Brain microvascular endothelial cell (primary cell): Measurements from ENCODE around the gene BTG4.
A peak's percentile ranks its signal among the peaks of the same experiment; 100 is the strongest.

Experiments used
- DNase-seq: peaks from one replicate; pipeline ENCODE4 v3.0.0-alpha.2; 2020
- H3K27ac ChIP-seq: fragments of 250-450 bp; sonication (Bioruptor Pico); 2 replicates; pipeline ENCODE4 v1.5.1; 2020; ENCODE audit warnings: mild to moderate bottlenecking, moderate library complexity
- H3K27me3 ChIP-seq: fragments of 250-450 bp; sonication (Bioruptor Pico); replicated peaks from 2 replicates; pipeline ENCODE4 v1.5.1; 2020; ENCODE audit warnings: mild to moderate bottlenecking
- H3K36me3 ChIP-seq: fragments of 250-450 bp; sonication (Bioruptor Pico); replicated peaks from 2 replicates; pipeline ENCODE4 v1.5.1; 2020; ENCODE audit warnings: mild to moderate bottlenecking
- H3K4me3 ChIP-seq: 2 replicates; pipeline ENCODE4 v1.5.1; 2011; ENCODE audit warnings: low read depth, mild to moderate bottlenecking, control low read depth, low read length, moderate library complexity
- CTCF ChIP-seq: IDR thresholded peaks from 2 replicates; pipeline ENCODE4 v1.5.1; 2011; ENCODE audit warnings: low read depth, mild to moderate bottlenecking, moderate library complexity, low read length, control low read depth, inconsistent platforms; ENCODE audit errors: missing control alignments
- in situ Hi-C: cut with HindIII; loops from 2 replicates; pipeline ENCODE4 v1.10.0; 2017; ENCODE audit warnings: low sequenced_read_pairs, low pct_ligation_motif_present

The BTG4 gene

DNA sequence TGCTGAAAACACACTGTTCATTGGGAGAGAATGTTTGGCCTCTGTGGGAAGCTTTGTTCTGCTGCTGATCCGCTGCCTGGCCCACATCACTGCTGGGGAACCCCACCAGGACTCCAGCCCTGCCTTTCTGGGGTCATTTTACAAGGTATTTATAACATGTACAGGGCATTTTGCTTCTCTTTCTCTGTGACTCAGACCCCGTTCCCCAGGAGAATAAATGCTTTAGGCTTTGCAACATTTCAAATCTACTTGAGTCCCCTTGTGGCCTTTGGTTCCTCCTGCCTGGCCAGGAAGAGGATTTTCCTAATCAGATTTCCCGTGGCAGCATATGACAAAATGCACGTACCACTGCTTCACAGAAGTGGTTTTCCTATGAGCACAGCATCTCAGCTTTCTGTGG is 43.0 kb downstream of the BTG4 start:
- peak; percentile 39 for DNase-seq
- in situ Hi-C loops, result no loop called here
- TF ChIP-seq CTCF, result no peak
- Histone ChIP-seq H3K36me3 (no peaks in the 10 kb centered on the region), H3K27ac (no peak overlapping the region), H3K27me3 (no peaks in the 10 kb centered on the region), H3K4me3 (no peak overlapping the region)

DNA sequence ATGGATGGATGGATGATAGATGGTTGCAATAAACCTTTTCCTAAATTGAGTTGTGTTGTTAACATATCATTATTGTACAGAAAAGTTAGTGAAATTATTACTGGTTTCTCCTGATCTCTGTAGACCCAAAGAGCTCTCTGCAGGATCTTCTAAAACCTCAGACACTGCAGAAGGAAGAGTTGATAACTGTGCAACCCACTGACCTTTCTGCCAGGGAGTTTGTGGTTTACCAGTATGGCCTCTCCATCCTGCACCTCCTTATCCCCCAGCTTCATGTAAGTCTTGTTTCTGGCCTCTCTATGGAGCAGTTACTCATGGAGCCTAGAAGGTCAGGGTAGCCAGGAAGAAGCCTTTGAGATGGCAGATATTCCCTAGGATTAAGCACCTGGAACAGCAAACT is 45.6 kb downstream of the BTG4 start:
- no peak for DNase-seq
- Histone ChIP-seq H3K27ac (no peak overlapping the region), H3K36me3 (no peaks in the 10 kb centered on the region), H3K27me3 (no peaks in the 10 kb centered on the region), H3K4me3 (no peak overlapping the region)
- in situ Hi-C loops, result no loop called here
- TF ChIP-seq CTCF, result no peak

- no peak overlapping the region for H3K27ac ChIP-seq
- in situ Hi-C loops, result no loop called here
- H3K36me3 ChIP-seq, result no peaks in the 10 kb centered on the region
Measured at GRCh38 chr11:111465400-111465799, 46.8 kb downstream of the BTG4 start.

DNA sequence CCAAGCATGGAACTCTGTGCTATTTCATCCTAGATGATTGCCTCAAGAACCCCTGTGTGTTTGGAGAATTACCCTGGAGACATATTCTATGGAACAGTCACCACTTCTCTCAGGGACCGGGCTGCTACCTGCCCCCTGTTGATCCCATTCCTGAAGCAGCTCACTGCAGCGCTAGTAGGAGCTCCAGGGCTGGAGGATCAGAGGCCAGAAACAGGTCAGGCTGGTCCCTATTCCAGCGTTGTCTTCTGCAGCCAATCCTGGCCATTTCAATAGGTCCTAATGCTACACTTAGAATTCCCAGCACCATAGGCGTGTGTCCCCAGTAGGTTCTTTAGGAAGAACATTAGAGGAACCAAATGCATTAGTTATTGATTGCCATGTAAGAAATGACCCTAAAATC is 48.9 kb downstream of the BTG4 start:
- in situ Hi-C loops, result no loop called here
- no peak overlapping the region for H3K27ac ChIP-seq
- no peak for TF ChIP-seq CTCF
- no peak for DNase-seq
- H3K27me3 ChIP-seq, result no peaks in the 10 kb centered on the region
- H3K36me3 ChIP-seq, result no peaks in the 10 kb centered on the region
- no peak overlapping the region for H3K4me3 ChIP-seq

More at GRCh38 chr11:111465400-111465799, 46.8 kb downstream of the BTG4 start:
- TF ChIP-seq CTCF, result no peak
- Histone ChIP-seq H3K4me3 (no peak overlapping the region), H3K27me3 (no peaks in the 10 kb centered on the region)
- peak; percentile 14 for DNase-seq

- Histone ChIP-seq H3K36me3 (no peaks in the 10 kb centered on the region), H3K4me3 (no peak overlapping the region), H3K27me3 (no peaks in the 10 kb centered on the region), H3K27ac (no peak overlapping the region)
- in situ Hi-C loops, result no loop called here
- TF ChIP-seq CTCF, result no peak
- no peak for DNase-seq
Measured at GRCh38 chr11:111462329-111462728, 49.9 kb downstream of the BTG4 start.

DNA sequence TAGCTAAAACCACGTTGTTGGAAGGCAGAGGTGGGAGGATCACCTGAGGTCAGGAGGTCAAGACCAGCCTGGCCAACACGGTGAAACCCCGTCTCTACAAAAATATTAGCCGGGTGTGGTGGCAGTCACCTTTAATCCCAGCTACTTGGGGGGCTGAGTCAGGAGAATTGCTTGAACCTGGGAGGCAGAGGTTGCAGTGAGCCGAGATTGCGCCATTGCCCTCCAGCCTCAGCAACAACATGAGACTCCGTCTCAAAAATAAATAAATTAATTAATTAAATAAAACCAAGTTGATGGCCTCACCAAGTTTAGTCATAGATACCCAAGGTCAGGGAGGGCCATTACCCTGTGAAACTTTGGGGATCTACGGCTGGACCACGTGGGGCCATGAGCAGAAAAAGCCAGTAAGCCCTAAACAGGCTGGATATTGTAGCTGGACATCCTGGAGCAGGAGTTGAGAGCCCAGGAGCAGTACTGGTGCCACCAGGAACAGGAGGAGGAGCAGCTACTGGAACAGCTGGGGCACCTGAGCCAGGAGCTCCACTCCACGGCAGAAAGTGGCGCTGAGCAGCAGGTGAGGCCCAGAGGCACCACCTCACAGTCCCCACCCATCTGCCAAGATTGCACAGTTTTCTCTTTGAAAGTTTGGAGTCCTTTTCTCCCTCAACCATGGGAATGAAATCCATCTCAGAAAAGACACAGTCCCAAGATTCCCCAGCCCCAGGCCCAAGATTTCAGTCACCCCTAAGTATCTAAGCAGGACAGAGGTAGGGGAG is 50.5 kb downstream of the BTG4 start:
- in situ Hi-C loops, result no loop called here

More for the DNA sequence above, 50.5 kb downstream of the BTG4 start:
- DNase-seq, result no peak
- Histone ChIP-seq H3K36me3 (no peaks in the 10 kb centered on the region), H3K27me3 (no peaks in the 10 kb centered on the region), H3K4me3 (no peak overlapping the region), H3K27ac (no peak overlapping the region)
- no peak for TF ChIP-seq CTCF
